NCI-H2196 (cell line): ENCODE data around the gene TIMM22.
A peak's percentile ranks its signal among the peaks of the same experiment; 100 is the strongest.

Experiments
- DNase-seq: peaks from one replicate; lab custom pipeline; 2025; ENCODE audit not compliant: unreplicated experiment; lab: John Stamatoyannopoulos, UW

The TIMM22 gene

GRCh38 chr17:1001640-1002411 lies 4.9 kb downstream of the TIMM22 start:
- DNase-seq: no peak

GRCh38 chr17:1002412-1002753 lies 5.5 kb downstream of the TIMM22 start:
- DNase-seq: no peak

- no peak for DNase-seq
Measured at GRCh38 chr17:1002771-1003555, 6.0 kb downstream of the TIMM22 start.

GRCh38 chr17:1003633-1003971 lies 6.7 kb downstream of the TIMM22 start:
- DNase-seq: no peak

GRCh38 chr17:1003972-1004768 lies 7.2 kb downstream of the TIMM22 start:
- no peak for DNase-seq

DNA sequence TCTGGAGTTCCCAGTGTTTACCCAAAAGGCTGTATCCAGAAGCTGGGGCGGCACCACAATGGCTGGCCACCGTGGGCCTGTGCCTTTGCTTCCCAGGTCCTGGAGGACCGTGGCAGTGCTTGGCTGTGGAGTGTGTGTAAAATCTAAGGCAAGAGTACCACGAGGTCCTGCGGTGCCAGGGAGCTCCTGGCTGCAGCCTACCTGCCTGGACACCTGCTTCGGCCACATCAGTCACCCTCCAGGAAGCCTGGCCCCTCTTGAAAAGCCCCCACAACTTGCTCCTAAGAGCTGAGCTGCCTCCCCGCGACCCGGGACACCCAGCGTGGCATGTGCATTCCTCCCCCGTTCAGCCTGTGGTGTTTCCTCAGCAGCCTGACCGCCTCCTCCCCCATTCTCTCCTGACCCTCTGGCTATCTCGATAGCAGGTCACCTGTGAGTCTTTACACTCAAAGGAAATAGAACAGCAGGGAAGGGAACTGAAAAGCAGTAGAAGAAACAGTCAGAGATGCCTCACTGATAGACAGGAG lies 7.9 kb downstream of the TIMM22 start:
- no peak for DNase-seq

GRCh38 chr17:1005361-1005946 lies 8.5 kb downstream of the TIMM22 start:
- peak; percentile 48 for DNase-seq

DNA sequence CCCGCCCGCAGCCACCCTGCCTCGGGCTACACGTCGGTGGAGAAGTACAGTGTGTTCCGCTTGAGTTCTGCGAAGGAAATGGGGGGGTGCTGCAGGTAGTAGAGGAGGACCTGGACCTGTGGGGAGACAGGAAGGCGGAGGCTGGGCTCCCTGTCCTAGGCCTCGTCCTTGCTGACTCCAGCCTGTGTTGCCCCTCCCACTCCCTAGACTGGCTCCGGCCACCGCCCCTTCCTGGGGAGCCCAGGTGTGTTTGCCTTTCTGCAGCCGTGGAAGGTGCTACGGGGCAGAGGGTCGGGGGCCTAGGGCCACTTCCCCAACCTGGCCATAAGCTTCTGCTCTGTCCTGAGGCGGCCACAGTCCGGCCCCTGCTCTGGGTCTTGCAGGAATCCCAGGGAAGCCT lies 9.1 kb downstream of the TIMM22 start:
- peak; percentile 14 for DNase-seq

DNA sequence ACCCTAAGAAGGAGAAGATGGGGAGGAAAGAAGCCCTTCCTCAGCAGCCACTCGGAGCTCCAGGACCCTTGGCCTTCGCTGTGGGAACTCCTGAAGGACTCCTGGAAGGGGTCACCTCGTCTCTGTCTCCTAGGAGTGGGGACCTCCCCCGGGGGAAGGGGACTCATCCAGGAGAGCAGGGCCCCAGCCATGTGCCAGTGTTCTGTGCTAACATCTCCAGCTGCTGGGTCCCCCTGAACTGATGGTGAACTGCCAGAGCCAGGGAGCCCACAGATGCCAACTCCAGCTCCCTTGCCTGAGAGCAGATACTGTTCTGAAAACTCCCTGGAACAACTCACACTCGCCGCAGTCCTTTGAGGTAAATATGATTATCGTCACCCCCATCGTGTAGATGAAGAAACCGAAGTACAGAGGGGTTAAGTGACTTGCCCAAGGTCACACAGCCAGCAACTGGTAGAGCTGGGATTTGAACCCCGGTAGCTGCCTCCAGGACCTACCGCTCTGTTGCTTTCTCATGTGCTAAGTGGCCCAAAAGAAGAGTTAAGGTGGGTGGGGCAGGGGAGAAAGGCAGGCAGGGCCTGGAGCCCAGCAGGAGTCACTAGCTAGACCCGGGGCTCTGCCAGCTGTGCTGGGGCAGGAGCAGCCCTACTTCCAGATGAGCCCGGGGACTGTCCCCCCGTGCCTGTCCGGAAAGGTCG lies 10.5 kb downstream of the TIMM22 start:
- no peak for DNase-seq

- DNase-seq: no peak
Measured at GRCh38 chr17:1008008-1008761, 11.3 kb downstream of the TIMM22 start.

DNA sequence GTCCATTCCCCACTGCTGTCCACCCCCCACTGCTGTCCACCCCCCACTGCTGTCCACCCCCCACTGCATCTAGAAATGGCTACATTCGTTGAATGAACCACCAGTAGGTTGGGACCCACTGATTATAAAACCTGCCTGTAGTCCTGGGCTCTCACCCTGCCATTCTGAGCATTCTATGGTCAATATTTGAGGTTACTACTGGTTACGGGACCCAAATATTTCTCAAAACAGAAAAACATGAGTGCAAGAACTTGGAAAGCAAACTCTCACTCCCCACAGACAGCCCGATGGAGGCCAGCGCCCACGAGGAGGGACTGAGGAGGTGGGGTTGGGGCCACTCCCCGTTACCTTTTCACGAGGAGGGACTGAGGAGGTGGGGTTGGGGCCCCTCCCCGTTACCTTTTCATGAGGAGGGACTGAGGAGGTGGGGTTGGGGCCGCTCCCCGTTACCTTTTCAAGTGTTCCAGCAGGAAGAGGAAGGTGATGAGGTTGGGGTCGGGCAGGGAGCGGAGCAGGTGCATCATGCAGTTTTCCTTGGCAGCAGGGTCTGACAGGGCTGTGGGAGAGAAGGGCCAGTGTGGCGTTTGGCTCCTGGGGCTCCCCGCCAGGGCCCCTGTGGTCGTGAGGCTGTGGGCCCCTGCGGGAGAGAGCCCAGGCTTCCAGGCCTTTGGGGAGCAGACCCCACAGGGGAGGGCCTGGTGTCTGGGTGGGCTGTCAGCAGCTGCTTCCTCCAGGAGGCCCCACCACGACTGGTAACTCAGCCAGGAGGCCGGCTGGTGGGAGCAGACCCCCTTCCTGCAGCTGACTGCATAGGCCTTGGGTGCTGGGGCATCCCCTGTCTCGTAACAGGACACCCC lies 12.5 kb downstream of the TIMM22 start:
- DNase-seq: no peak

- DNase-seq: no peak
Measured at GRCh38 chr17:1010086-1010450, 13.1 kb downstream of the TIMM22 start.

- DNase-seq: no peak
Measured at GRCh38 chr17:1010586-1010985, 13.7 kb downstream of the TIMM22 start.

DNA sequence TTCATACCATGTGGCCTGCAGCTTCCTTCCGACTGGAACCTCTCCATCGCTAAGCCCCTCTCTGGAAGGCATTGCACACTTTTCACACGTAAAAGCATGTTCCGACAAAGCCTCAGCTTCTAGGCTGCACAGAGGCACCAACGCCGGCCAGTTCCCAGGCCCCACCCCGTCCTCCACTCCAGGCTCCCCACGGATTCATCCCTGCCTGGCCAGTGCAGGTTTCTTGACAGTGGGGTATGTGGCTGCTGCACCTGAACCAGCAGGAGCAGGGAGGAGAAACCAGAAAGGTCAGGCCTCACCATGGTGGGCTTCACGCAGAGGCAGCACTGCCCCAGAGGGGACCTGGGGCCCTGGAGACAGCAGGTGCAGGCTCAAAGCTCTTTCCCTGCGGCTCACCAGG lies 14.2 kb downstream of the TIMM22 start:
- DNase-seq: no peak

GRCh38 chr17:1011760-1012735 lies 15.1 kb downstream of the TIMM22 start:
- DNase-seq: no peak

- no peak for DNase-seq
Measured at GRCh38 chr17:1012823-1013728, 16.1 kb downstream of the TIMM22 start.

DNA sequence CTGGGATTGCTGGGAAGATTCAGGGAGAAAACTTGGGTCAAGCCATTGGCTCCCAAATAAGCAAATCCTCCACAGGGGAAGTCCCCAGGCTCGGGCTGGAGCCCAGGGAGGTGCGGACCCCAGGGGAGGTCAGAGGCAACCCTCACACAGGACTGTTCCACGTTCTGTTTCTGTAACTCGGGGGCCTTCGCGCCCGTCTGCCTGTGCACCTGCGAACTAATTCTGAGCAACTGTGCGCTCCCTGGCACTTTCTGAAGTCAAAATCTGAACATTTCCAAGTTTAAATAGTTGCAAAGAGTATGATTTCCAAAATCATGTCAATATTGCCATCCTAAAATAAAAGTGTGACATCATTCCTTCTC lies 16.8 kb downstream of the TIMM22 start:
- DNase-seq: no peak
